Spinal cord (tissue), 10 donors: ENCODE results near the gene ZMYM2. TPM values are rescaled to one million over a fixed set of nuclear protein-coding genes. Genes with fewer than 3 reads are reported as not detected.
"Not testable (repeated sequence)": the region's sequence is repeated elsewhere in the genome, so short reads cannot be mapped to it uniquely, and the experiment has no call there.

Experiments used
- DNase-seq, 6 donors: peaks; one replicate each; pipeline versions ENCODE4 v3.0.0 to v3.0.0-alpha.2; 2013 to 2015; ENCODE audit warnings: low spot score in 6 of 6, low read depth in 4 of 6
- H3K27ac ChIP-seq: one replicate; pipeline ENCODE4 v1.5.1; 2013; ENCODE audit warnings: low read depth, low read length, control low read depth
- H3K27me3 ChIP-seq: one replicate; pipeline ENCODE4 v1.6.1; 2013; ENCODE audit warnings: low read length; ENCODE audit not compliant: control insufficient read depth, insufficient read depth
- H3K36me3 ChIP-seq: one replicate; pipeline ENCODE4 v1.6.1; 2013; ENCODE audit warnings: low read length; ENCODE audit not compliant: control insufficient read depth, insufficient read depth
- H3K4me1 ChIP-seq: one replicate; pipeline ENCODE4 v1.6.1; 2013; ENCODE audit warnings: low read length; ENCODE audit not compliant: control insufficient read depth, insufficient read depth
- H3K4me3 ChIP-seq: one replicate; pipeline ENCODE4 v1.5.1; 2013; ENCODE audit warnings: low read depth, low read length, control low read depth
- H3K9me3 ChIP-seq: one replicate; pipeline ENCODE4 v1.6.1; 2013; ENCODE audit warnings: low read length; ENCODE audit not compliant: control insufficient read depth, insufficient read depth
- WGBS: methylation state at CpG from one replicate; pipeline ENCODE4 v1.1.5; 2013; ENCODE audit warnings: missing lambda C conversion rate; ENCODE audit not compliant: insufficient coverage; 5-methylcytosine and 5-hydroxymethylcytosine counted together
- polyA plus RNA-seq, 2 donors: library from polyadenylated mRNA; unstranded; fragments of 120-200 nt; gene quantifications; one replicate each; pipeline ENCODE4 v1.2.1, GENCODE V29; 2013; ENCODE audit not compliant: insufficient read length in 2 of 2
- total RNA-seq, 2 donors: library from RNA; depleted of rRNA in 1 of 2; stranded (reverse); fragments of 120-200 nt in 1 of 2; fragments of >200 nt in 1 of 2; gene quantifications; one replicate each; pipeline versions ENCODE4 v1.2.3 to v1.2.4, GENCODE V29; 2013 to 2014
- donor health status: healthy.

The ZMYM2 gene
- total and polyA plus RNA-seq, 4 donors, result 76.9 to 148 (median 111) TPM

DNA sequence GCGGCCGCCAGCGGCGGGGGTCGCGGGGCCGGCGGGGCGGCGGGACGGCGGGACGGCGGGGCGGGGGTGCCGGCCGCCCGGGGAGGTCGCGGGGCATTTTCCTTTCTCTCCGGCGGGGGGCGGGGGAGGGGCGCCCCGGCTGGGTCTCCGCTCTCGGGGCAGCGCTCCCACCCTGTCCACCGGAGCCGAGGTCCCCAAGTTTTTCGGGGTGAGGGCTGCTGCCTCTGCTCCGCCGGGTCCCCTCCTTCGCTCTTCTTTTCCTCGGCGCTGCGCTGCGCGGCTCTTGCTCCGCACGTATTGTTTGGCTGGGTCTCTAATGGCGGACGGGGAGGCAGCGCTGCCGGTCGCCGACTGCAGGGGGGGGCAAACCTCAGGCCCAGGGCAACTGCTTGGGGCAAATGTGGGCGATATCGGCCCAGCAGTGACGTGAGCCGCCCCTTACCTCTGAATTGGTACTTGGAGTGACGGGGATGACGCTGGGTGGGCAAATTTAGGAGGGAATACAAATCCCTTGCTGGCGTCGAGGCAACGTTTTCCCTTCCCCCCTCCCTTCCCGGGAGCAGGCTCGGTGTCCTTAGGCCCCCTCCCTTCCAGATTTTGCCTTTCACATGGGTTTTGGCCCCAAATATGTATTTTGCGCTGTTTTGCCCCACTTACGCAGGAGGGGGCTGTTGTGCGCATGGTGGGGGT, 759 bp downstream of the ZMYM2 start:
- WGBS, result 0% methylated on average over 49 of the region's 61 CpGs
- Histone ChIP-seq H3K4me3 (peak overlapping the region; percentile 87), H3K27me3 (no peaks in the 10 kb centered on the region), H3K27ac (peak overlapping the region; percentile 98), H3K36me3 (no peaks in the 10 kb centered on the region), H3K9me3 (no peaks in the 10 kb centered on the region), H3K4me1 (peaks cover 15% of the 10 kb centered on the region)
- peak; percentile 22 to 80 (median 30) for DNase-seq

DNA sequence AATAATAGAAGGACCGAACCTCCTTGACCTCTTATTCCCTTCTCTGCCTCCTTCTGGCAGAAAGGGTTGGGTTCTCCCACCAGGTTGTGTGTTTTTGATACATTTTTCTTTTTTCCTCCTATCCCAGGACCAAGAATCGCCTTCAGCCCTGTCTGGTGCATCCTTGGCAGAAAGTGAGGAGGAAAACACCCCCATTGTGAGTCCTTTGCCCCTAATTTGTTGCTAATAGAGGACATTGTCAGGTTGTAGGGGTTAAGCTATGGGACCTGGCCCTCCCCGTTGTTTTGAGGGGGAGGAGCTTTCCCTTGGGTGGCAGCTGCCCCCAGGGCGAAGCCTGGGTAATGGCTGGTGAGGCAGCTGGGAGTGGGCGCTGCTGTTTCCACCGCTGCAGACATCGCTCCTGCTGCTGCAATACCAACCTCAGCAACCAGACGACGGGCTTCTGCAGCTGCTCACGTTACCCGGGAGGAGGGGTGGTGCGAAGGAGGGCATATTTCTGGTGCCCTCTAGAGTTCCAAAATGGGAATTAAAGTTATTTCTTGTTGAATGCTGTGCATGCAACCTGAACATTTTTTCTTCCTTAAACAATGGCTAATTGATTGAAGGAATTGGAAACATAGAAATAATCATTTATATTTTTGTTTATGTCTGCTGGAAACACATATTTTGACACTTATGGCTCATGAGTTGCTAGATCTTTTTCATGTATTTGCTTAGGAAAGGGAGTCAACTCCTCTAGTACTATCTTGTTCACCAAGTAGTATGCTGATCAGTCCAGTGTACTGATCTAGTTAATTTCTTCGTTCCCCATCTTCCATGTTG, 1.5 kb downstream of the ZMYM2 start:
- Histone ChIP-seq H3K27ac (peak overlapping the region; percentile 98), H3K9me3 (no peaks in the 10 kb centered on the region), H3K4me1 (peaks cover 15% of the 10 kb centered on the region), H3K36me3 (no peaks in the 10 kb centered on the region), H3K27me3 (no peaks in the 10 kb centered on the region), H3K4me3 (peak overlapping the region; percentile 87)
- DNase-seq, result peak; percentile 60 to 97 (median 79)
- WGBS, result 0% methylated on average over 6 of the region's 13 CpGs

DNA sequence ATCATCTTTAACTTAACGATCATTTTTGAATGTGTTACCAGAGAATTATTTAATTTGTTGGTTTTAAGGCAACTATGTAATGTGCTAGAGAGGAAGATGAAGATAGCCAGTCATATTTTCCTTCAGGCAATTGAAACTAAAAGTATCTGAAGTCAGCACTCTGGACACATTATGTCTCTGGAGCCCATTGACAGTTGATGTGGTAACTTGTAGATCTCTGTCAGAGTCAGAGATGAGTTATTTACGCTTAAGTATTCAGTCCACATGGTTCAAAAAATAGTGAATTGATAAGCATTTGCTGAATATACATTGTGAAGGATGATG, 2.1 kb downstream of the ZMYM2 start:
- peak in 1 of 6 donors; percentile 3 for DNase-seq
- Histone ChIP-seq H3K4me3 (no peak overlapping the region), H3K36me3 (peaks cover under 1% of the 10 kb centered on the region), H3K27ac (no peak overlapping the region), H3K4me1 (peaks cover 15% of the 10 kb centered on the region), H3K27me3 (no peaks in the 10 kb centered on the region), H3K9me3 (no peaks in the 10 kb centered on the region)
- no CpG with 5 or more reads among the region's 2 CpGs for WGBS

- no peak overlapping the region for H3K4me3 ChIP-seq
- no peaks in the 10 kb centered on the region for H3K27me3 ChIP-seq
- H3K27ac ChIP-seq, result no peak overlapping the region
- H3K4me1 ChIP-seq, result peaks cover 15% of the 10 kb centered on the region
- DNase-seq, result no peak
- peaks cover 9% of the 10 kb centered on the region for H3K36me3 ChIP-seq
- no peaks in the 10 kb centered on the region for H3K9me3 ChIP-seq
- WGBS, result no CpG with 5 or more reads among the region's 4 CpGs
These were observed 3.0 kb downstream of the ZMYM2 start for GRCh38 chr13:19961489-19961888.

DNA sequence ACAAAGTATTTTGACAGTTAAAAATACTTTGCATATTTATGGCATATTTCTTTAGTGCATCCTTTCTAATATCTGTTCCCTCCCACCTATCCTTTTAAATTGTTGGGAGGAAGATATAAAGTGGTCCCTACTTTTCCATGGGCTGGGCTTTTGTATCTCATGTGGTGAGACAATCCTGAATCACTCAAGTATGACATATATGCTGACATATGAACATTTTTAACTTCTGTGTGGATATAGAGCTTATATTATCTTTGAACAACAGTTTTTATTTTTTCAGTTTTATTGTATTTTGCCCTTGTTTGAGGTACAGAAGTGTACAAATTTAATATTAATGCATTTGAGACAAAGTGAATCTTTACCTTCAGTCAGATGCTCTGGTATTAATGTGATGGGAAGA, 3.4 kb downstream of the ZMYM2 start:
- H3K27ac ChIP-seq, result no peak overlapping the region
- H3K4me1 ChIP-seq, result peaks cover 15% of the 10 kb centered on the region
- H3K4me3 ChIP-seq, result no peak overlapping the region
- no peaks in the 10 kb centered on the region for H3K9me3 ChIP-seq
- H3K27me3 ChIP-seq, result no peaks in the 10 kb centered on the region
- no peak for DNase-seq
- H3K36me3 ChIP-seq, result peaks cover 12% of the 10 kb centered on the region

GRCh38 chr13:19962894-19963293, 4.4 kb downstream of the ZMYM2 start:
- H3K36me3 ChIP-seq, result peaks cover 12% of the 10 kb centered on the region
- H3K4me1 ChIP-seq, result peaks cover 15% of the 10 kb centered on the region
- no peak overlapping the region for H3K27ac ChIP-seq
- no peaks in the 10 kb centered on the region for H3K9me3 ChIP-seq
- no peaks in the 10 kb centered on the region for H3K27me3 ChIP-seq
- no peak overlapping the region for H3K4me3 ChIP-seq
- 91% methylated on average over 6 of the region's 10 CpGs for WGBS
- DNase-seq, result no peak

DNA sequence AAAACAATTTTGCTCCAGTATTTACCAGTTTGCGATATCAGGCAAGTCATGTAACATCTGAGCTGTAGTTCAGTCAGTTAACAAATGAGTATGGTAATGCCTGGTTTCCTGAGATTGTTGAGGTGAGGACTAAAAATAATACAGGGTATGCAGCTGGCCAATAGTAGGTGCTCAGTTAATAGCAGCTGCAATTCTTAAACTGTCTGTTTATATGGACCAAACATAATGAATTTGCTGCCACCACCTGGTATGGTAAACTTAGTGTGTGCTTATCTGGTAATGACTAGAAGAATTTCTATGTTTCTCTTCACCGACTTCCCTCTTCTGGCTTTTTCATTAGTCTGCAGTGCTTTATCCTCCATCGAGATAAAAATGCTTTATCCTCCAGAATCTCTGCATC, 9.1 kb downstream of the ZMYM2 start:
- Histone ChIP-seq H3K27ac (no peak overlapping the region), H3K9me3 (no peaks in the 10 kb centered on the region), H3K27me3 (no peaks in the 10 kb centered on the region), H3K4me1 (peaks cover 8% of the 10 kb centered on the region), H3K4me3 (no peak overlapping the region), H3K36me3 (peaks cover 18% of the 10 kb centered on the region)
- DNase-seq, result no peak
- WGBS, result 100% methylated on average over 1 of the region's 3 CpGs

GRCh38 chr13:19974498-19975009, 16.0 kb downstream of the ZMYM2 start:
- H3K9me3 ChIP-seq, H3K4me1 ChIP-seq, H3K4me3 ChIP-seq, DNase-seq, H3K27me3 ChIP-seq, H3K27ac ChIP-seq: not testable (repeated sequence)
- H3K36me3 ChIP-seq, result peaks cover 11% of the 10 kb centered on the region
- WGBS, result 94% methylated on average over 2 of the region's 7 CpGs

GRCh38 chr13:19978831-19979437, 20.4 kb downstream of the ZMYM2 start:
- Histone ChIP-seq H3K36me3 (peaks cover 12% of the 10 kb centered on the region), H3K27ac (no peak overlapping the region), H3K27me3 (no peaks in the 10 kb centered on the region), H3K4me3 (no peak overlapping the region), H3K4me1 (no peaks in the 10 kb centered on the region), H3K9me3 (peaks cover 9% of the 10 kb centered on the region)
- no peak for DNase-seq
- WGBS, result no CpG with 5 or more reads among the region's 4 CpGs
